Measurements from ENCODE around the gene TMEM51.

Gene TMEM51

GRCh38 chr1:15176120-15176519, 22.6 kb downstream of the TMEM51 start:
- no peak for DNase-seq

GRCh38 chr1:15176898-15177665, 23.5 kb downstream of the TMEM51 start:
- no peak for DNase-seq

- no peak for DNase-seq
Observed at GRCh38 chr1:15177710-15178166, 24.2 kb downstream of the TMEM51 start.

GRCh38 chr1:15178571-15179484, 25.3 kb downstream of the TMEM51 start:
- DNase-seq = peak; percentile 41

- DNase-seq = no peak
Observed at GRCh38 chr1:15179485-15179883, 25.9 kb downstream of the TMEM51 start.

GRCh38 chr1:15180189-15180588, 26.6 kb downstream of the TMEM51 start:
- peak; percentile 9 for DNase-seq

GRCh38 chr1:15180945-15181523, 27.5 kb downstream of the TMEM51 start:
- no peak for DNase-seq

GRCh38 chr1:15181564-15181963, 28.0 kb downstream of the TMEM51 start:
- DNase-seq = peak; percentile 8

GRCh38 chr1:15184436-15185241, 31.1 kb downstream of the TMEM51 start:
- DNase-seq = no peak

GRCh38 chr1:15185617-15186016, 32.1 kb downstream of the TMEM51 start:
- no peak for DNase-seq

- DNase-seq = no peak
Observed at GRCh38 chr1:15186073-15186845, 32.7 kb downstream of the TMEM51 start.

GRCh38 chr1:15186846-15187151, 33.3 kb downstream of the TMEM51 start:
- DNase-seq = no peak

- no peak for DNase-seq
Observed at GRCh38 chr1:15187175-15188129, 33.9 kb downstream of the TMEM51 start.

- no peak for DNase-seq
Observed at GRCh38 chr1:15188130-15188524, 34.6 kb downstream of the TMEM51 start.

GRCh38 chr1:15188678-15189077, 35.1 kb downstream of the TMEM51 start:
- DNase-seq = no peak

GRCh38 chr1:15189692-15190370, 36.3 kb downstream of the TMEM51 start:
- peak; percentile 20 for DNase-seq

GRCh38 chr1:15191267-15191666, 37.7 kb downstream of the TMEM51 start:
- DNase-seq = no peak

- no peak for DNase-seq
Observed at GRCh38 chr1:15191770-15192169, 38.2 kb downstream of the TMEM51 start.

GRCh38 chr1:15192916-15193550, 39.5 kb downstream of the TMEM51 start:
- DNase-seq = no peak

All from right kidney (tissue), 1 donor.